Rectal smooth muscle tissue (tissue), 1 donor: Measurements from ENCODE around the gene PPIB.
"Not testable (repeated sequence)": the region's sequence is repeated elsewhere in the genome, so short reads cannot be mapped to it uniquely, and the experiment has no call there.

Experiments used
- H3K27ac ChIP-seq: one replicate; pipeline ENCODE4 v1.7.0; 2013; ENCODE audit warnings: low read depth, low read length, inconsistent platforms
- H3K27me3 ChIP-seq: one replicate; pipeline ENCODE4 v1.7.0; 2013; ENCODE audit warnings: low read length; ENCODE audit not compliant: control insufficient read depth, insufficient read depth
- H3K36me3 ChIP-seq: one replicate; pipeline ENCODE4 v1.7.0; 2013; ENCODE audit warnings: low read length; ENCODE audit not compliant: control insufficient read depth, insufficient read depth
- H3K4me1 ChIP-seq: one replicate; pipeline ENCODE4 v1.7.0; 2013; ENCODE audit warnings: low read length; ENCODE audit not compliant: control insufficient read depth, insufficient read depth
- H3K4me3 ChIP-seq: one replicate; pipeline ENCODE4 v1.7.0; 2013; ENCODE audit warnings: low read length
- H3K9ac ChIP-seq: one replicate; pipeline ENCODE4 v1.7.0; 2013; ENCODE audit warnings: low read length

The PPIB gene

DNA sequence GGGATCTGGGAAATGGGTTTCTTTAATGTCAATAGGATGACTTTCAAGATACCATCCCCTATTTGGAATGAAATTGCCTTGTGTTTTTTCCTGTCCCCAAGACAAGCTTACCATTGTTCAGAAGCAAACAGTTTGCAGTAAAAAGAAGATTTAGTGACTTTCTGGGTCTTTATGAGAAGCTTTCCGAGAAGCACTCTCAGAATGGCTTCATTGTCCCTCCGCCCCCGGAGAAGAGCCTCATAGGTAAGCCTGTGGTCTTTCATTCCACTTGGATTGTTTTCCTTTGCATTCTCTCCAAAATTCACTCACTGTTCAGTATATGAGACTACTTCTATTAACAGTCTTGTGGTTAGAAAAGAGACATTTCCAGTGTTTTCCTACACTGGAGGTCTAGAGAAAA is 36.8 kb downstream of the PPIB start:
- Histone ChIP-seq H3K36me3 (peaks cover 43% of the 10 kb centered on the region), H3K9ac (no peak overlapping the region), H3K4me1 (no peaks in the 10 kb centered on the region), H3K27ac (no peak overlapping the region), H3K4me3 (no peak overlapping the region), H3K27me3 (no peaks in the 10 kb centered on the region)

DNA sequence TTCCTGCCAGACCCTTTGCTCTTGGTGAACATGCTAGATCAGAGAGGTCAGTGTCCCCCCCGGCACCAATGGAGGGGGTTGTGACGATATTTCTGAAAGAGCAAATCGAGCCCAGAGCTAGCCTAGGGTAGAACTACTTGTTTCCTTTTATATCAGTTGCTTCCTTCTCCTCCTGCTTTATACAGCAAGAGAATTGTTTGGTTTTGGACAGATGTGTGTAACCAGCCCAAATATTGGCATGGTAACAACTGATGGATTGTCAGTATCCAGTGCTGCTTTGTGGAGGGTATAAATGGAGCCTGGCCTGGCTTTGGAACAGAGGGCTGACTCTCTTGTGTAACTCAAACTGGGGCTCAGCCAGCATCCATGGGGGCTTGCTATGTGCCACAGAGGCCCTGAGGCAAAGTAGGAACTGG is 39.9 kb downstream of the PPIB start:
- Histone ChIP-seq H3K9ac (no peak overlapping the region), H3K36me3 (peaks cover 37% of the 10 kb centered on the region)

DNA sequence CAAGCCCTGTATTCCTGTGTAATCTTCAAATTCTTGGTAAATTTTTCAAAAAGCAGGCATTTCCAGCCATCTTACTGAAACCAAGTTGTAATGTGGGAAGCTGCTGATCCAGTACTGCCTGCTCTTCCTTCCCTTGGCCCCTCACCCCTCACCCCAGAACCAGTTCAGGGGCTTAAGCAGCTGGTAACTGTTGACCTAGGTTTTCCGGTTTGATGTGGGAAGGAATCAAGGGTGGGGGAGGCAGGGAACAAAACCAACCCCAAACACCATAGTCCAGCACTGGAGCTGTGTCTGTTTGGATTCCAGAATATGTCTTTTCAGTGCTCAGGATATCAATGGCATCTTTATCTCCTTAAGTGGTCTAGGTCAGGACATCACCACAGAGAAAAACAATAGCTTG is 40.4 kb downstream of the PPIB start:
- Histone ChIP-seq H3K4me1 (no peaks in the 10 kb centered on the region), H3K27me3 (no peaks in the 10 kb centered on the region), H3K36me3 (peaks cover 34% of the 10 kb centered on the region), H3K9ac (no peak overlapping the region), H3K4me3 (no peak overlapping the region), H3K27ac (no peak overlapping the region)

More for the DNA sequence above, 39.9 kb downstream of the PPIB start:
- Histone ChIP-seq H3K4me3 (no peak overlapping the region), H3K27me3 (no peaks in the 10 kb centered on the region), H3K27ac (no peak overlapping the region), H3K4me1 (no peaks in the 10 kb centered on the region)

DNA sequence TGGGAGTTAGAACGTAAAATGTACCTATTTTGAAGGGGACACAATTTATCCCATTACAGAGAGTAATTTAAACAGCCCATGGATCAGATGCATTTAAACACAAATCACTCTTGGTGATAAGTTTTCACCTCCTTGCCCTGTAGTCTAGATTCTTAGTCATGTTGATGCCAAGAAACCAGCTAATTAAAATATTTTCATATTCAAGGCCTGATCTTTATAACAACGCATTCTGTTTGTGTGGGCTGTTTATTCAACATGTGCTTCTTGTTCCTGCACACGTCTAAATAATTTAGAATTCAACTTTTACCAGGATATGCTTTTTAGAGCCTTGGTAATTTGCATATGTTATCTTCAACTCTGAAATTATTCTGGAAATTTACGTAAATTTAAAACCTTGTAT is 41.2 kb downstream of the PPIB start:
- Histone ChIP-seq H3K4me3 (no peak overlapping the region), H3K27me3 (no peaks in the 10 kb centered on the region), H3K9ac (no peak overlapping the region), H3K4me1 (no peaks in the 10 kb centered on the region), H3K27ac (no peak overlapping the region), H3K36me3 (peaks cover 32% of the 10 kb centered on the region)

DNA sequence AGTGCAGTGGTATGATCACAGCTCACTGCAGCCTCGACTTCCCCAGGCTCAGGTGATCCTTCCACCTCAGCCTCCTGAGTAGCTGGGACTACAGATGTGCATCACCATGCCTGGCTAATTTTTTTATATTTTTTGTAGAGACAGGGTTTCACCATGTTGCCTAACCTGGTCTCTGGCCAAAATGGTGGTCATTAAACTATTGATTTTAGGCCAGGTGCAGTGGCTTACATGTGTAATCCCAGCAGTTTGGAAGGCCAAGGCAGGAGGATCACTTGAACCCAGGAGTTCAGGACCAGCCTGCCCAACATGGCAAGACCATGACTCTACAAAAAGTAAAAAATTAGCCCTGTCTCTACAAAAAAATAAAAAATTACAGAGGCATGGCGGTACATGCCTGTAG is 42.5 kb downstream of the PPIB start:
- not testable (repeated sequence) for H3K27me3 ChIP-seq, H3K4me3 ChIP-seq, H3K4me1 ChIP-seq, H3K9ac ChIP-seq, H3K27ac ChIP-seq
- H3K36me3 ChIP-seq = peaks cover 31% of the 10 kb centered on the region

DNA sequence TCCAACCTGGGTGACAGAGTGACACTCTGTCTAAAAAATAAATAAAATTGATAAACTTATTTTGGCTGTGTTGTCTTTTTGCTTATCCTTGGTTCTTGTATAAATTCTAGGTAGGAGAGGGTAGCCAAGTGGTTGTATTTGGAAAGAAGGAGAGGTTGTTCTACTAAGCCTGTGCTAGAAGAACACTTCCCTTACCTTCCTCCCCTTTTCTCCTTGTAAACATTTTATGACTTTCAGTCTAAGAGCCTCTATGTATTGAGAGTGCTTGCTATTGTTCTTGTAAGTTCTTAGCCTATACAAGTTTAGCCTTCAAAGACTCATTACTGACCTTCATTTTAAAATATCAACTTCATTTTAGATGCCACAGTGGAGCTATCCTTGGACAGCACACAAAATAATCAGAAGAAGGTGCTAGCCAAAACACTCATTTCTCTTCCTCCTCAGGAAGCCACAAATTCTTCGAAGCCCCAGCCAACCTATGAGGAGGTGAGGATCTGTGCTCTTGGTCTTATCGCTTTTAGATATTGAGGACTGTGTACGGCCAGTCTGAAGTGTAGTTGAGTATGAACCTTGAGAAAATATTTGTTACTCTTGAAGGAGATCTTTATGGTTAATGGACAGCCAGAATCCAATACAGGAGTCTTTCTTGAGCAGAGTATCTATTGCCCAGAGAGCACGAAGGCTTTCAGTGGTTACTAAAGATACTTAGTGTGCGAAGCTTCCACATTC is 44.9 kb downstream of the PPIB start:
- H3K9ac ChIP-seq = no peak overlapping the region
- peaks cover 35% of the 10 kb centered on the region for H3K36me3 ChIP-seq
- no peaks in the 10 kb centered on the region for H3K27me3 ChIP-seq
- no peak overlapping the region for H3K27ac ChIP-seq
- no peaks in the 10 kb centered on the region for H3K4me1 ChIP-seq
- H3K4me3 ChIP-seq = no peak overlapping the region

DNA sequence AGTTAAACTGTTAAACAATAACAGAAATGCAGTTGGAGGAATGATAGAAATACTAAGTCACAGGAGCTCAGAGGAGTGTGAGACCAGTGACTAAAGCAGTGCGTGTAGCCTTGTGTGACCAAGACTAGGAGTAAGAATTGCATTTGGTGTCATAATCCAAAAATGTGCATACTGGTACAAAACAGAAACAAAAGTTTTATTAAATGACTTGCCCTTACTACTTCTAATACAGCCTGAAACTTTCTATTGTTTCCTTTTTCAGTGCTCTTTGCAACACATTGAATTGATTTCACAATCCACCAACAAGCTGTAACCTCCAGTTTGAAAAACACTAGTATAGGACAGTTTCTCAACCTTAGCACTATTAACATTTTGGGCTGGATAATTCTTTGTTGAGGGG is 49.9 kb downstream of the PPIB start:
- H3K9ac ChIP-seq = no peak overlapping the region
- H3K27me3 ChIP-seq = no peaks in the 10 kb centered on the region
- H3K4me3 ChIP-seq = no peak overlapping the region
- H3K36me3 ChIP-seq = peaks cover 14% of the 10 kb centered on the region
- no peaks in the 10 kb centered on the region for H3K4me1 ChIP-seq
- no peak overlapping the region for H3K27ac ChIP-seq

DNA sequence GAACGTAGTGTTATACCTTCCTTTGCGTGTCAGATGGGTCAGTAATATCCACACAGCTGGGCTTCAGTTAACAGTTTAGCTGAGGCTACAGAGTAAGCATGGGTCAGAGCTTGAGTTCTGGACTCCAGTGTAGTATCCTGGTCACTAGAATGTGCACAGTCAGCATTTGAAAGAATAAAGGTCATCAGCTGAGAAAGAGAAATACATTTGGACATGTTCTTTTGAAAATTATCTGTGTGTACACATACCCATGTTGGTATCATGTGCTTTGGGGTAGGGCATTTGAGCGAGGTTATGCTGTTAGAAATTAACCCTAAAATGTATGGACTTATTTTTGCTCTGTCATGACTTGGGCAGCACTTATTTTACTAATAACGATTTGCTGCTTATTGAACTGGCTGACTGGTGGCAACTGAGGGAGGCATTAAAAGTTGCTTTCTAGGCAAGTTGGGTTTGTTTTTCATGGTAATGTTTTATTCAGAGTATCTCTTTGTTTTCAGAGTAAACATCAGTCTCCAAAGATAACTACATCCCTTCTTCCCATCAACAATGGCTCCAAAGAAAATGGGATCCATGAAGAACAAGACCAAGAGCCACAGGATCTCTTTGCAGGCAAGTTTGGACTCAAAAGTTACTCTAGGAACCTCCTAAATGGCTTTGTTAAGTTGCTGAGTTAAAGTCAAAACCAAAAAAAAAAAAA is 50.6 kb downstream of the PPIB start:
- H3K4me3 ChIP-seq = no peak overlapping the region
- H3K27ac ChIP-seq = no peak overlapping the region
- no peaks in the 10 kb centered on the region for H3K27me3 ChIP-seq
- H3K36me3 ChIP-seq = peaks cover 12% of the 10 kb centered on the region
- H3K4me1 ChIP-seq = no peaks in the 10 kb centered on the region
- no peak overlapping the region for H3K9ac ChIP-seq

DNA sequence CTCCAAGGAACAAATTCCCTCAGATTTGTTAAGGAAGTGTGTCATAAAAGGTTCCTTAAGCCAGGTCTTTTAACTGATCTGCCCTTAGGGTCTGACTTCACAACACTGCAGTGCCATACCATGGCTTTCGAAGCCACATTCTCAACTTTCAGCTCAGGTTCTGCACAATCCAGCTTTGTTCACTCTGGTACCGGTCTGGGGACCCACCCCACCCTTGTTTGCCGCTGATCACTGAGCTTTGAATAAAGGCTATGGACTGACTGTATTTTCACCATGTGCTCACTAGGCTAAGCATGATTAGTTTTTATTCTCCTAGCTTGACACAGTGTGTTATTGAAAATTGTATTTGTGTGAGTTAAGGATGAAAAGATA is 51.2 kb downstream of the PPIB start:
- Histone ChIP-seq H3K27ac (no peak overlapping the region), H3K9ac (no peak overlapping the region), H3K4me1 (peaks cover 2% of the 10 kb centered on the region), H3K4me3 (no peak overlapping the region), H3K36me3 (peaks cover 9% of the 10 kb centered on the region), H3K27me3 (no peaks in the 10 kb centered on the region)

DNA sequence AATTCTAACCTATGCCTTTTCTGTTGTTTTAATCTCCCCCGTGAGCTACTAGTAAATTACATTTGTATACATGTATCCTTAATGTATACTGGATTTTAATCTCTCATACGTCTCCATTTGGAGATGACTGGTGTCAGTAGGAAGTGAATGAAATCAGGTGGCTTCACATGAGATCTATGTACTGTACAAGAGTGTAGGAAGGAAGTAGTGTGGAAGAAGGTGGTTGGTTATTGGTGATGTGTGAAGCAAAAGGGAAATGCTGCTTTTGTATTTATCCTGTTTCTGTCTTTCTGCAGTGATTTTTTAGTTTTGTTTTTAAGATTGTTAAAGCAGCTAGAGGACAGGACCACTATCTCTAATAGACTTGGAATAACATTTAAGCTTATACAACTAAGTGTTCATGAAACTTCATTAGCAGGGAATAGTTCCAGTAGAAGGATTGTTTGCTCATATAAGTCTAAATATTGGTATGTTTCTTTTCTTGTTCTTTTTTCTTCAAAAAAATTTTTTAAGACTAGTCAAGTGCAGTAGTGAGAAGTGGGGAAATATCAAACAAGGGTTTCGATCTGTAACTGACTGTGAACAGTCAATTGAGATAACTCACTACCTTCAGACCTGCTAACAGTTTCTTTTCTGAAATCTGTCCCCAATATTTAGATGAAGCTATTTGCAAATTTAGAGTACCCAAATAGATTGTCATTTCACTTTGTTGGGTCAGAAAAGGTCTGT is 51.7 kb downstream of the PPIB start:
- no peak overlapping the region for H3K9ac ChIP-seq
- peaks cover 2% of the 10 kb centered on the region for H3K4me1 ChIP-seq
- H3K27me3 ChIP-seq = no peaks in the 10 kb centered on the region
- H3K4me3 ChIP-seq = no peak overlapping the region
- H3K27ac ChIP-seq = no peak overlapping the region
- H3K36me3 ChIP-seq = peaks cover 7% of the 10 kb centered on the region

DNA sequence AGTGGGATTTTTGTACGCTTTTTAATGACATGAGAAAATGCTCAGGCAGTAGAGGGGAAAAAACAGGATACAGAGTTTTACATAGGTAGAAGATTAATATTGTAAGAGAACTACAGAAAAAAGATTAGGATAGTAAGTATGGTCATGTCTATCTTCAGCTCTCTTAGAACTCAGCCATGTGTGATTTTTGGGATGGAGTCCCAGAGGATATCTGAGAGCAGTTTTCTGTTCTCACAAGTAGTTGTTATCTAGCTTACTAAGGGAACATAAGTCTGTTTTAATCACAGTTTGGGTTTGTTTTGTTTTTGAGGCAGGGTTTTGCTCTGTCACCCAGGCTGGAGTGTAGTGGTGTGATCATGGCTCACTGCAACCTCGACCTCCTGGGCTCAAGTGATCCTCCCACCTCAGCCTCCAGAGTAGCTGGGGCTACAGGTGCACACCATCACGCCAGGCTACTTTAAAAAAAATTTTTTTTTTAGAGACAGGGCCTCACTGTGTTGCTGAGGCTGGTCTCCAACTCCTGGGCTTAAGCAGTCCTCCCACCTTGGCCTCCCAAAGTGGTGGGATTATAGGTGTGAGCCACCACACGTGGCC is 52.6 kb downstream of the PPIB start:
- not testable (repeated sequence) for H3K4me3 ChIP-seq, H3K9ac ChIP-seq, H3K27ac ChIP-seq, H3K27me3 ChIP-seq, H3K36me3 ChIP-seq, H3K4me1 ChIP-seq

DNA sequence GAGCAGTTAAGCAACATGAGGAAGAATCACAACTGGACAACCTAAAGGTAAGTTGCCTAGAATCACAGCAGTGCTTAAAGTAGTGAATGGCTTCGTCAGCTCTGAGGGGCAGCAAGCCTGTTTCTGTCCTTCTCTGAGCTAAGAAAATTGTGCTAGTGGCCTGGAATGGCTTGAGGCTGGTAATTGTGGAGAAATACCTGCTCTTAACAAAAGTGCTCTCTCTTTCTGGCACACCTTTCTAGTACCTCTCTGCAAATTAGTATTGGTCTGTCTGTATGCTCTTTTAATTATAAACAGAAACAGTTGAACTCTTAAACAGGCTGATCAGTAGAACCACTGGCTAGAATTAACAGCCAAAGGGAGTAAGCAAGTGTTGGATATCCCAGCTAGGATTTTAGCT is 55.5 kb downstream of the PPIB start:
- Histone ChIP-seq H3K9ac (no peak overlapping the region), H3K27me3 (no peaks in the 10 kb centered on the region), H3K4me3 (no peak overlapping the region), H3K27ac (no peak overlapping the region), H3K4me1 (peaks cover 4% of the 10 kb centered on the region), H3K36me3 (peaks cover 2% of the 10 kb centered on the region)
